Heart left ventricle (tissue), 13 donors: ENCODE results near the gene SPECC1L.

Experiments used
- POLR2A ChIP-seq, 2 donors: fragments of 450-650 bp; IDR thresholded peaks; one replicate each; pipeline ENCODE4 v1.6.1; 2017; ENCODE audit warnings: antibody characterized with exemption in 2 of 2, mild to moderate bottlenecking in 2 of 2, moderate library complexity in 2 of 2
- TF ChIP-seq, protein P1 (sequence below), 12 donors: fragments of 200-600 bp; sonication (generic) in 4 of 12; IDR thresholded peaks; one replicate each; pipeline versions ENCODE4 v1.5.0 to v1.8.0; 2018 to 2022; ENCODE audit warnings: antibody characterized with exemption in 12 of 12, mild to moderate bottlenecking in 5 of 12
- donor health status: ischemic (EF 13 %, LVEDD 7.1; RV severe dilation, severe dysfunction).
- donor health status: DM: no; HTN: yes; CAD: no.
- donor health status: DM: no; HTN: no; CAD: no.
- donor health status: ischemic (EF 25% LVEDD 6.9; RV normal size, moderate dysfunction).
- donor health status: ischemic (EF 25% LVEDD 5.7; RV mildly dilated, moderate dysfunction).
- donor health status: ischemic (EF 35%, LVEDD 5.7; RV mildly dilated, moderate dysfunction).
- donor health status: nonischemic (EF 11% LVEDD 7.7; RV severe dilation, severe dysfunction).
- donor health status: DM: yes; HTN: yes; CAD: no.
- donor health status: PGD.
- donor health status: ischemic (EF 29% LVEDD 5.4; RV normal size, mild dysfunction).
- donor health status: nonischemic (EF 23%, LVEDD 6.1; RV moderate dilation, normal function).

DNA sequence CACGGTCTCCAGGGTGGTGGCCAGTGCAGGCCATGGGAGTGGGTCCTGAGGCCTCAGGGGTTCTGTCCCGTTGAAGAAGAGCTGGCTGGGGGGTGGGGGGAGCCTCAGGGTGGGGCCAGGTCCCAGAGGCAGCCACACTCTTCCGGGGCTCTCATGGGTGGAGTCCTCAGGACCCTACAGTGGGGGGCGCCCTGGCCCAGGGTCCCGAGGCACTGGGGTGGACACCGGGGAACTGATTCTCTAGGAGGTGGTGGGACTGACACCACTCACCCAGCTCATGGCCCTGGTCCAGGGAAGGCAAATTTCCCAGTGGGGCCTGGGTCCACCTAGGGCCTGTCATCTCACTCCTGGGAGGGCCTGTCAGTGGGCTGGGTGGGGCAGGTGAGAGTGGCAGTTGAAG lies 38.5 kb upstream of the SPECC1L start:
- no peak for TF ChIP-seq POLR2A (IDR thresholded peaks at IDR 0.05)
- TF ChIP-seq, protein P1, sequence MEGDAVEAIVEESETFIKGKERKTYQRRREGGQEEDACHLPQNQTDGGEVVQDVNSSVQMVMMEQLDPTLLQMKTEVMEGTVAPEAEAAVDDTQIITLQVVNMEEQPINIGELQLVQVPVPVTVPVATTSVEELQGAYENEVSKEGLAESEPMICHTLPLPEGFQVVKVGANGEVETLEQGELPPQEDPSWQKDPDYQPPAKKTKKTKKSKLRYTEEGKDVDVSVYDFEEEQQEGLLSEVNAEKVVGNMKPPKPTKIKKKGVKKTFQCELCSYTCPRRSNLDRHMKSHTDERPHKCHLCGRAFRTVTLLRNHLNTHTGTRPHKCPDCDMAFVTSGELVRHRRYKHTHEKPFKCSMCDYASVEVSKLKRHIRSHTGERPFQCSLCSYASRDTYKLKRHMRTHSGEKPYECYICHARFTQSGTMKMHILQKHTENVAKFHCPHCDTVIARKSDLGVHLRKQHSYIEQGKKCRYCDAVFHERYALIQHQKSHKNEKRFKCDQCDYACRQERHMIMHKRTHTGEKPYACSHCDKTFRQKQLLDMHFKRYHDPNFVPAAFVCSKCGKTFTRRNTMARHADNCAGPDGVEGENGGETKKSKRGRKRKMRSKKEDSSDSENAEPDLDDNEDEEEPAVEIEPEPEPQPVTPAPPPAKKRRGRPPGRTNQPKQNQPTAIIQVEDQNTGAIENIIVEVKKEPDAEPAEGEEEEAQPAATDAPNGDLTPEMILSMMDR (IDR thresholded peaks at IDR 0.05), result no peak
